DMS79 treated with DMSO at 0.1 percent for 48 hours (cell line): ENCODE results near the gene AMIGO3.
"Not testable (repeated sequence)": the region's sequence is repeated elsewhere in the genome, so short reads cannot be mapped to it uniquely, and the experiment has no call there.

ENCODE experiments used
- DNase-seq: peaks from one replicate; lab custom pipeline; 2025; lab: John Stamatoyannopoulos, UW

The AMIGO3 gene

GRCh38 chr3:49719214-49719884 lies at the start of gene AMIGO3:
TSS of gene AMIGO3 (minus strand) at chr3:49719684. CDS start at chr3:49719465, 219 bp downstream.
- no peak for DNase-seq

GRCh38 chr3:49763981-49764380 lies 44.5 kb upstream of the AMIGO3 start:
- no peak for DNase-seq

- DNase-seq: no peak
Measured at GRCh38 chr3:49761661-49762060, 42.2 kb upstream of the AMIGO3 start.

GRCh38 chr3:49759226-49759625 lies 39.7 kb upstream of the AMIGO3 start:
- DNase-seq: no peak

GRCh38 chr3:49757197-49757596 lies 37.7 kb upstream of the AMIGO3 start:
- DNase-seq: no peak

- no peak for DNase-seq
Measured at GRCh38 chr3:49756036-49756435, 36.6 kb upstream of the AMIGO3 start.

GRCh38 chr3:49754536-49754935 lies 35.1 kb upstream of the AMIGO3 start:
- DNase-seq: no peak

GRCh38 chr3:49751501-49751900 lies 32.0 kb upstream of the AMIGO3 start:
- DNase-seq: no peak

- no peak for DNase-seq
Measured at GRCh38 chr3:49750056-49750455, 30.6 kb upstream of the AMIGO3 start.

- not testable (repeated sequence) for DNase-seq
Measured at GRCh38 chr3:49748874-49749273, 29.4 kb upstream of the AMIGO3 start.

- no peak for DNase-seq
Measured at GRCh38 chr3:49747792-49748480, 28.5 kb upstream of the AMIGO3 start.

GRCh38 chr3:49745986-49746385 lies 26.5 kb upstream of the AMIGO3 start:
- no peak for DNase-seq

- DNase-seq: no peak
Measured at GRCh38 chr3:49740427-49740826, 20.9 kb upstream of the AMIGO3 start.

- no peak for DNase-seq
Measured at GRCh38 chr3:49738067-49738713, 18.7 kb upstream of the AMIGO3 start.

GRCh38 chr3:49734752-49735151 lies 15.3 kb upstream of the AMIGO3 start:
- no peak for DNase-seq

GRCh38 chr3:49733551-49733950 lies 14.1 kb upstream of the AMIGO3 start:
- DNase-seq: no peak

- no peak for DNase-seq
Measured at GRCh38 chr3:49732597-49732996, 13.1 kb upstream of the AMIGO3 start.

GRCh38 chr3:49729966-49730609 lies 10.6 kb upstream of the AMIGO3 start:
- DNase-seq: no peak

GRCh38 chr3:49727924-49728361 lies 8.5 kb upstream of the AMIGO3 start:
- DNase-seq: no peak

GRCh38 chr3:49727154-49727923 lies 7.9 kb upstream of the AMIGO3 start:
- no peak for DNase-seq

- no peak for DNase-seq
Measured at GRCh38 chr3:49725906-49726681, 6.6 kb upstream of the AMIGO3 start.
